ENCODE measurements around the gene PSMD4.

PSMD4 gene

DNA sequence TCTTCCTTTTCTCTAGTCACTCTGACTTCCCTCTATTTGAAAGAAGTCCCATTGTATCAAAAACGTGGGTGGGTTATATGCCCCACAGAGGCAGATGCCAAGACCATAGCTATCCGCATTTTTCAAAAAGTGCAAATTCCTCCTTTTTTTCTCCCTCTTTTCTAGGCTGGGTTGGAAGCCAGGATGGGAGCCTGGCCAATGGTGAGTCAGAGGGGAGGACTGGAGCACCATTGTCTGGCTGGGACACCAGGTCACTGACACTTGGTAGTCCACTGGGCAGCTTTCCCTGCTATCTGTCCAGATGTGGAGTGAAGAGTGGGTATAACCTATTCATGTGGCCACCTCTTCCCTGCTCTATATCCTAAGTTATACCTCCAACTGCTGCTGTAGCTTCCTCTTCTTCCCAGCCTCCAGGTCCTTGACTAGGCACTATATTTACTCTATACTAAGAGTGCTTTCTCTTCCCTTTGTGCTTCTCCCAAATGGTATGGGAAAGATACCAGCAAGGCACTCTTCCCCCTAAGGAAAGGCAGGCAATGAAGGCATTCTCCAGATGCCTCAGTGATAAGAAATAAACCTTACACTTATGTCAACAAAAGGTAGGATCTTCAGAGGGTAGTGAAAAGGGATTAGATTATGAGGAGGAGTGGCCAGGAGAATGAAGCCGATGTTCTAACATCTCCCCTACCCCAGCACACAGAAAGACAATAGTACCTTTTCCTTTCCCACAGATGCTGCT lies 59.8 kb downstream of the PSMD4 start:
- no peak for DNase-seq
- Histone ChIP-seq H3K9me3 (replicated peaks; ENCODE audit: insufficient read depth, low read length) (no peaks in the 10 kb centered on the region), H3K4me2 (ENCODE audit: low read depth, low read length) (no peak overlapping the region), H2AFZ (ENCODE audit: low read length) (no peak overlapping the region), H4K20me1 (ENCODE audit: insufficient read depth, low read length) (no peaks in the 10 kb centered on the region), H3K27me3 (replicated peaks; ENCODE audit: insufficient read depth, low read length) (no peaks in the 10 kb centered on the region), H3K9ac (ENCODE audit: low read length) (no peak overlapping the region), H3K79me2 (ENCODE audit: low read length) (peaks cover 29% of the 10 kb centered on the region), H3F3A (ENCODE audit: insufficient read depth, low read length) (no peaks in the 10 kb centered on the region), H3K36me3 (replicated peaks; ENCODE audit: insufficient read depth, low read length) (peaks cover 7% of the 10 kb centered on the region; the same call in 1 of the 2 replicates), H3K27ac (ENCODE audit: low read length) (no peak overlapping the region), H3K9me2 (replicated peaks; ENCODE audit: insufficient read depth, low read length) (no peaks in the 10 kb centered on the region), H3K4me3 (ENCODE audit: low read length) (no peak overlapping the region), H3K4me1 (ENCODE audit: low read length) (no peaks in the 10 kb centered on the region)
- TF ChIP-seq, protein P1, sequence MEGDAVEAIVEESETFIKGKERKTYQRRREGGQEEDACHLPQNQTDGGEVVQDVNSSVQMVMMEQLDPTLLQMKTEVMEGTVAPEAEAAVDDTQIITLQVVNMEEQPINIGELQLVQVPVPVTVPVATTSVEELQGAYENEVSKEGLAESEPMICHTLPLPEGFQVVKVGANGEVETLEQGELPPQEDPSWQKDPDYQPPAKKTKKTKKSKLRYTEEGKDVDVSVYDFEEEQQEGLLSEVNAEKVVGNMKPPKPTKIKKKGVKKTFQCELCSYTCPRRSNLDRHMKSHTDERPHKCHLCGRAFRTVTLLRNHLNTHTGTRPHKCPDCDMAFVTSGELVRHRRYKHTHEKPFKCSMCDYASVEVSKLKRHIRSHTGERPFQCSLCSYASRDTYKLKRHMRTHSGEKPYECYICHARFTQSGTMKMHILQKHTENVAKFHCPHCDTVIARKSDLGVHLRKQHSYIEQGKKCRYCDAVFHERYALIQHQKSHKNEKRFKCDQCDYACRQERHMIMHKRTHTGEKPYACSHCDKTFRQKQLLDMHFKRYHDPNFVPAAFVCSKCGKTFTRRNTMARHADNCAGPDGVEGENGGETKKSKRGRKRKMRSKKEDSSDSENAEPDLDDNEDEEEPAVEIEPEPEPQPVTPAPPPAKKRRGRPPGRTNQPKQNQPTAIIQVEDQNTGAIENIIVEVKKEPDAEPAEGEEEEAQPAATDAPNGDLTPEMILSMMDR (IDR thresholded peaks at IDR 0.05; ENCODE audit: low read length), result no peak
- no peak for TF ChIP-seq EZH2phosphoT487 (IDR thresholded peaks at IDR 0.05; ENCODE audit: low read length)
- no peak for TF ChIP-seq EZH2 (optimal IDR thresholded peaks at IDR 0.05; ENCODE audit: low read depth, low read length)

DNA sequence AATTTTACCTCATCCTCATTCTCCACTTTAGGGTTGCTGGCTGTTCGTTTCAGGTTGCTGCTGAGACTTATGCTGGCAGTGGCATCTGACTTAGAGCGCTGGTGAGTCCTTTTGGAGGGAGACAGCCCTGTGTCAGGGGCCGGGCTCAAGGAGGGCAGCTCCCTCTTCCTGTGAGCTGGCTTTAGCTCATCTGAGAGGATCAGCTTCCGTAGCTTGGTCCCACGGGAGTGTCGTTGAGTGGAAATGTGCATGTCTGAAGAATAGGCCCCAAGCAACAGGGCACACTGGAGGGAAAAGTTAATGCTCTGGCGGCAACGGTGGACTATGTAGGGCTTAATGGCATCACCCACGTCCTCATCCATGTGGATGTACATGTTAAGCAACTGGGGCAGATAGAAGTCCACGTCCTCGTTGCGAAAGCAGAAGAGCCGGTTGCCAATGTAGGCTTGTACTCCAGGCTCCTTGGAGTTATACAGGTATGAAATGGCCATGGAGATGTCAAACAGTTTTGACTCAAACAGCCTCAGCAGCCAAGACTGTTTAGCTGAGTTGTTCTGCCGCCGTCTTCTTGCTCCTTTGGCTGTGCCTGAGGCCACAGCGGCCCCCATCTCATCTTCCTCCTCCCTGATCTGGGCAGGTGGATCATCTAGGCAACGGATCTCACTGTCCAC lies 61.2 kb downstream of the PSMD4 start:
- H3K4me1 ChIP-seq (ENCODE audit: low read length), result no peaks in the 10 kb centered on the region
- no peak for DNase-seq
- no peaks in the 10 kb centered on the region for H3K9me2 ChIP-seq (replicated peaks; ENCODE audit: insufficient read depth, low read length)
- TF ChIP-seq EZH2 (optimal IDR thresholded peaks at IDR 0.05; ENCODE audit: low read depth, low read length) (no peak), EZH2phosphoT487 (IDR thresholded peaks at IDR 0.05; ENCODE audit: low read length) (no peak)
- TF ChIP-seq, protein P1 (IDR thresholded peaks at IDR 0.05; ENCODE audit: low read length), result no peak
- H3K4me2 ChIP-seq (ENCODE audit: low read depth, low read length), result no peak overlapping the region
- H3K36me3 ChIP-seq (replicated peaks; ENCODE audit: insufficient read depth, low read length), result peaks cover 8% of the 10 kb centered on the region; the same call in 1 of the 2 replicates
- H3K27ac ChIP-seq (ENCODE audit: low read length), result no peak overlapping the region
- no peaks in the 10 kb centered on the region for H4K20me1 ChIP-seq (ENCODE audit: insufficient read depth, low read length)
- peaks cover 39% of the 10 kb centered on the region for H3K79me2 ChIP-seq (ENCODE audit: low read length)
- H2AFZ ChIP-seq (ENCODE audit: low read length), result no peak overlapping the region
- H3K4me3 ChIP-seq (ENCODE audit: low read length), result no peak overlapping the region
- no peaks in the 10 kb centered on the region for H3K27me3 ChIP-seq (replicated peaks; ENCODE audit: insufficient read depth, low read length)
- no peaks in the 10 kb centered on the region for H3F3A ChIP-seq (ENCODE audit: insufficient read depth, low read length)
- H3K9me3 ChIP-seq (replicated peaks; ENCODE audit: insufficient read depth, low read length), result no peaks in the 10 kb centered on the region
- no peak overlapping the region for H3K9ac ChIP-seq (ENCODE audit: low read length)
